NCI-H82 (cell line): ENCODE data around the gene OR4Q2.
"Not testable (repeated sequence)": the region's sequence is repeated elsewhere in the genome, so short reads cannot be mapped to it uniquely, and the experiment has no call there.

Experiments
- DNase-seq: peaks from one replicate; lab custom pipeline; 2025; lab: John Stamatoyannopoulos, UW

Gene OR4Q2

GRCh38 chr14:20001863-20002262, at the start of gene OR4Q2:
TSS of gene OR4Q2 (plus strand) at chr14:20002163.
- no peak for DNase-seq

DNA sequence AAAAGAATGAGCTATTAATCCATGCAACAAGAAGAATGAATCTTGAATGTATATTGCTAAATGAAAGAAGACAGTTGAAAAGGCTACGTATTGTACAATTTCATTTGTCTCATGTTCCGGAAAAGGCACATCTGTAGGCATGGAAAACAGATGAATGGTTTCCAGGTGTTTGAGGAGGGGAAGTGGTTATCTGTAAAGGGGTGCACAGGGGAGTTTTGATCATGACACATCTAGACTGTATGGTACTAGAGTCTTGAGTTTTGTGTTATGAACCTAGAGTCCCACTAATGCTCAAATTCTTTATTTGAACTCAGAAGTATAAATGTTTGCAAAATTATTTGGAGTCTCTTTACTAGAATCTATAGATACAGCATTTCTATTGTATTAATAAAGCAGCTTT, 32.2 kb upstream of the OR4Q2 start:
- not testable (repeated sequence) for DNase-seq

DNA sequence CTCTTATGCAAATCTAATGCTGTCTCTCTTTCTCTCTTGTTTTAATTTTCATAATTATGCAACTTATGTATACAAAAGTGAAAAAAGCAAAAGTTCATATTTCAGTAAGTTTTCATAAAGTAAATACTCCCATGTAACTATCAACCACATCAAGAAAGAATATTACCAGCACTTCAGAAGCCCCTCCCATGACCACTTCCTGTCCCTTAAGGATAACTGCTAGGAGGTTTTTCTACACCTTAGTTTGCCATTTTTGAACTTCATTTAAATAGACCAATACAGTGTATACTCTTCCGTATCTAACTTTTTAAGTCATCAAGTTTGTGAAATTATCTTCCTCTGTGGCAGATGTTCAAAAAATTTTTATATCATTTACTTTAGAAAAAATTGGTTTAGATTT, 27.1 kb upstream of the OR4Q2 start:
- DNase-seq = no peak

DNA sequence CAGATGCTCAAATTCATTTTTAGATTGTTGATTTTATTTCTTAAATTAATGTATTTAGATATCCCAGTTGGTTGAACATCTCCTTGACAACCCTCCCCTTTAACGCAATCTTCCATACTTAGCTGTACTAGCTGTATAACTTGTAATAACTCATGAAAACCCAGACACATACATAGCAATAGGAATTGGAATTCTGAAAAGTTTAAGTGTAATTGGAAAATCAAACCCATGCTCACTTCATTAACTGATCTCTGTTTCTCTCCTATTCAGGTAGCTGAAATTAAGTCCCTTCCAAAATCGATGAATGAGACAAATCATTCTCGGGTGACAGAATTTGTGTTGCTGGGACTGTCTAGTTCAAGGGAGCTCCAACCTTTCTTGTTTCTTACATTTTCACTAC, 26.7 kb upstream of the OR4Q2 start, which contains the start of gene OR4K15:
Gene OR4K15 (plus strand): TSS at position 301 of the 400 bp plus-strand sequence. CDS start 0 bp downstream, at position 301.
- DNase-seq = no peak

DNA sequence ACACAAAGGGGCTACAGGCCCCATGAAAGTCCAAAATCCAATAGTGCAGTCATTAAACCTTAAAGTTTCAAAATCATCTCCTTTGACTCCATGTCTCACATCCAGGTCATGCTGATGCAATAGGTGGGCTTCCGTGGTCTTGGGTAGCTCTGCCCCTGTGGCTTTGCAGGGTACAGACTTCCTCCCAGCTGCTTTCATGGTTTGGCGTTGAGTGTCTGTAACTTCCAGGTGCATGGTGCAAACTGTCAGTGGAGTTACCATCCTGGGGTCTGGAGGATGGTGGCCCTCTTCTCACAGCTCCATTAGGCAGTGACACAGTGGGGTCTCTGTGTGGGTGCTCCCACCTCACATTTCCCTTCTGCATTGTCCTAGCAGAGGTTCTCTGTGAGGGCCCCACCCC, 8.5 kb upstream of the OR4Q2 start:
- no peak for DNase-seq

DNA sequence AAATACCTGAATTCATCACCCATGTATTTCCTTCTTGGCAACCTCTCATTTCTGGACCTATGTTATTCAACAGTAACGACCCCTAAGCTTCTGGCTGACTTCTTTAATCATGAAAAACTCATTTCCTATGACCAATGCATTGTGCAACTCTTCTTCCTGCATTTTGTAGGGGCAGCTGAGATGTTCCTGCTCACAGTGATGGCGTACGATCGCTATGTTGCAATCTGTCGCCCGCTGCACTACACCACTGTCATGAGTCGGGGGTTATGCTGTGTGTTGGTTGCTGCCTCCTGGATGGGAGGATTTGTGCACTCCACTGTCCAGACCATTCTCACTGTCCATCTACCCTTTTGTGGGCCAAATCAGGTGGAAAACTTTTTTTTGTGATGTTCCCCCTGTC, 356 bp downstream of the OR4Q2 start:
- no peak for DNase-seq

GRCh38 chr14:20008156-20008555, 6.2 kb downstream of the OR4Q2 start:
- DNase-seq = no peak

DNA sequence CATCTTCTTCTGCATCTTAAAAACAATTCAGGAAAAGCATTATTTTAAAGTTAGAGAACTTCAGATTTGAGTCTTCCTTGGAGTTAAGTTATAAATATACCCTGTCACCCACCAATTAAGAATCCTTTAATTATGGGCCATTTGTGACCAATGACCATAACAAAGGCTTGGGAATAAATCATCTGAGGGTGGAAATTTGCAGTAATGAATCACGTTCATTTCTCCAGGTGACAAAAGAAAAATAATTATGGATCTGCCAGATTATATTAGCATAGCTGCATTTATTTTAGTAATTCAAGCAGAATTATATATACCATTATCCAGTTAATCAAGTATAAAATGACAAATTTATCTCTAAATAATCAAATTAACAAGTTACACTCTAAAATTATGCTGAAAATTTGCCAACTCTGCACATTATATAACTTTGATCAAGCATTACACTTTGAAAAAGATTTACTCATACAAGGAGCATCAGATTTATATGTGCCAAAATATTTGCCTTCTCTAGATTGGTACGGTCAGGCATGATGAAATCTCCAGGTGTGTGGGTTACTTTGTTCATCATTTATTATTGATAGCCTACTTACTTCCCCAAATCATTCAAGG, 17.4 kb downstream of the OR4Q2 start, which contains the start of gene OR4K14:
Gene OR4K14 (minus strand): TSS at position 51 of the 609 bp plus-strand sequence. CDS start 4,114 bp downstream, outside the sequence.
- DNase-seq = no peak

DNA sequence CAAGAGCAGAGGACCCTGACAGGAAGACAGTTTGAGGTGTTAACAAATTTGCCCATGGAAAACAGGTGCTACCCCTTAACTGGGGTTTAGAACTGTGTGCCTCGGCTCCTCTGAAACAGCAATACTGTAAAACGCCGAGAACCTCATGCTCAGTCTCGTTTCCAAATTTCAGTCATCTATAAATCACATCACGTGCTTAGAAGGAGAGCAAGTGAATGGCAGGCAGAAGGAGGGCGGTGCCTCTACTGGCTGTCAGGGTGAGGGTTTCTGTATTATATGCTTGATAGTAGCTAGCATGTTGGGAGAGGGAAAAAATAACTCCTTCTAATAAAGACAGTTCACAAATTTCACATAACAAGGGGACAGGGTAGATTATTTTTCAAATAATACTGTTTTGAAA, 29.1 kb downstream of the OR4Q2 start:
- DNase-seq = no peak

GRCh38 chr14:20035449-20035848, 33.5 kb downstream of the OR4Q2 start:
- DNase-seq = no peak

DNA sequence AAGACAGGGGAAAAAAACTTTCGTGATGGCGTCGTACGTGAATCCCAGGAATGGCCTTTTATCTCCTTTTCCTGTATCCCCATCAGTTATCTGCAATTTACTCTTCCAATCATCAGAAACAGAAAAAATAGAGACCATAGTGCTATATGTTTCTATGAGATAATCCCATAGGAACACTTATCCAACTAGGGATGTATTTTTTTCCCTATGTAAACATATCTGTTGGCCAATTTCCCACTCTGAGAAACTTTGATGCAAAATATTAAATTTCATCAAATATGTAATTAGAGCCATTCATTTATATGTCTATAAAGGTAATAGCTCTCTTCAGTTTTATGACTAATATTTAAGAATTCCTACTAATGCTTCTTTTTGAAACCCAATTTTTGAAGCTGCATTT, 34.0 kb downstream of the OR4Q2 start, which contains the start of gene OR4K13:
Gene OR4K13 (minus strand): TSS at position 101 of the 400 bp plus-strand sequence. CDS start 1,280 bp downstream, outside the sequence.
- no peak for DNase-seq

DNA sequence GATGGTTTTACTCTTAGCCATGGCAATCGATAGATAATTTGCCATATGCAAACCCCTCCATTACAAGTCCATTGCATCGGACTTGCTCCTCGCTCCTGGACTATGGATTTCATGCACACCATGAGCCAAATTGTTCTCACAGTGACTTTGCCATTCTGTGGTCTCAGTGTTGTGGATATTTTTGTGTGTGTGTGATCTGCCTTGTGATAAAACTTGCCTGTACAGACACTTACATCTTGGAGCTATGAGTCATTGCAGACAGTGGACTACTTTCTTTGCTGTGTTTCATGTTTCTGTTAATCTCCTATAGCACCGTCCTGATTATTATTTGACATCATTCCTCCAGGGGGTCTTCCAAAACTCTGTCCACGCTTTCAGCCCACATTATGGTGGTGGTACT, 42.3 kb downstream of the OR4Q2 start:
- DNase-seq = no peak

- DNase-seq = no peak
Measured at GRCh38 chr14:20048202-20048601, 46.2 kb downstream of the OR4Q2 start.
